HG03108 (cell line): Measurements from ENCODE around the gene NDP.

ENCODE experiments used
- ATAC-seq: cut with Tn5 transposase; IDR thresholded peaks from one replicate; pipeline ENCODE4 v1.9.1; 2021; ENCODE audit warnings: moderate library complexity; ENCODE audit not compliant: unreplicated experiment

Gene NDP, protein sequence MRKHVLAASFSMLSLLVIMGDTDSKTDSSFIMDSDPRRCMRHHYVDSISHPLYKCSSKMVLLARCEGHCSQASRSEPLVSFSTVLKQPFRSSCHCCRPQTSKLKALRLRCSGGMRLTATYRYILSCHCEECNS

DNA sequence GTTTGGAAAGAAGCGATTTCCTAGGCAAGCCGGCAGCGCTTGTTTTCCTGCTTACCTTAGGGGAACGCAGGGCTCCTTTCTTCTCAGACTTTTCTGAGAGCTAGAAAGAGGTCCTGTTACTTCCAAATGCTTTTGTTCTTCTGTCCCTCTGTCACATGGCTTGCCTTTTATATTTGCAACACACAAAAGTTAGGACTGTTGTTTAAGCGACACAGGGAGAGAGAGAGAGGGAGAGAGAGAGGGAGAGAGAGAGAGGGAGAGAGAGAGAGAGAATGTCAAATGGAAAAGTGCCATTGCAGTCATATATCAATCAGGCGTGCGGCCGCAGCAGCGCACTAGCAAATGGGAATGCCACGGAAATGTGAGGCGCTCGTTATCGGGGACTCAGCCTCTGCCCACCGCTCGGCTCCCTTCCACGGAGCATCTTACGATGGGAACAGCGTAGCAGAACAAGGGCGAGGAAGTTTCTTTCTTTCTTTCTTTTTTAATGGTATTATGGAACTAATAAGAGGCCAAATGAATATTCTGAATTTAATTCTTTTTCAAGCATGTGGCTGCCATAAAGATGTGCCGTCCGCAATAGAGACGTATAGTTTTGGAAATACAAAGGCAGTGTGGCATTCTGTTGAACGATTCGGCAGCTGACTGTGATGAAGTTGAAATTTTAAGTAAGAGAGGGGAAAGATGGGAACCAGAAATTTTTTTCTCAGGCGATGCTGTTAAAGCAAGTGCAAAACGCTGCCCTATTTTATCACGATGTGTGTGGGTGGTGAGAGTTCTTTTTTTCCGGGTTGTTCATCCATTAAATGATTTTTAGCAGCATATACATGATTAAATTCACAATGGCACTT is at the start of gene NDP:
Gene NDP, minus strand, starts transcription at position 142 of the 851 bp plus-strand sequence. CDS start 14,745 bp downstream, outside the sequence.
- ATAC-seq: no peak

DNA sequence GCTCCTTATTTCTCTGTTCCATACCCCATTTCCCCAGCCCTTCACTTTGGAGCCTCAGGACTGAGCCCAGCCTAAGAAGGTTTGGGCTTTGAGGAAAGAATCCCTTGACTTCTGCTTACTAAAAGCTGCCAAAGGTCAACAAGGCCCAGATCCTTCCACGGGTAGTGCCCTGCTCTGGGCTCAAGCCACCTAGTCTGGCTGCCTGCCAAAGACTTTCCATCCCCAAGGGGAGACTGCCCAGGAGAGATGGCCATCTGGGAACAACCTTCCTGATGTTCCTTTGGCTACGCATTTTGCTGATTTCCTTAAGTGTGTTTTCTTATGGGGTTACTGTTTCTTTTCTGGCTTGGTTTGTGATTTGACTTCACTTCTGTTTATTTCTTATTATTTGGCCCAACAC is 49.8 kb upstream of the NDP start:
- no peak for ATAC-seq

GRCh38 chrX:44020693-44021092 is 47.5 kb upstream of the NDP start:
- ATAC-seq: no peak

DNA sequence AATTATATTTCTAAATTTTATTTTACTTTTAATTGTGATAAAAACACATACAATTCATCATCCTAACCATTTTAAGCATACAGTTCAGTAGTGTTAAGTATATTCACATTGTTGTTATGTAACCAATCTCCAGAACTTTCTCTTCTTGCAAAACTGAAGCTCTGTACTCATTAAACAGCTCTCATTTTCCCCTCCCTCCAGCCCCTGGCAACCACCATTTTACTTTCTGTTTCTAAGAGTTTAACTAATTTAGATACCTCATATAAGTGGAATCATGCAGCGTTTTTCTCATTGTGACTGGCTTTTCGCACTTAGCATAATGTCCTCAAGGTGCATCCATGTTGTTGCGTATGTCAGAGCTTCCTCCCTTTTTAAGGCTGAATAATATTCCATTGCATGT is 46.7 kb upstream of the NDP start:
- ATAC-seq: no peak

DNA sequence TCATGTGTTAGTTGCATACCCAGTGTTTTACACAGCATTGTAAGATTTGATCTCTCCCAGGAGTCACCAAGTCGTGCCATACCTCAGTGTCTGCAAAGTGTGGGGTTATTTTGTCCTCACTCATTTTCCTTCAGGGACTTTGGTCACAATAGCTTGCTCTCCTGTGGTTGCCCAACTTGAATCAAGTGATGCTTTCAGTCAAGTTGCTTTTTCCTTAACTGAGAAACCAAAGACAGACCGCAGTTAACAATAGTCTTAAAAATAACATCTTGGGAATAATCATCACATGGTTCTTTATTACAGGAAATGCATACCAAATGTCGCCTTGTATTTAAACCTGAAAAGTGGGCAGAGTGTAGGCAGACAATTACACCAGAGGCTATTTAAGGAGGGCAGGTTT is 44.5 kb upstream of the NDP start:
- no peak for ATAC-seq

GRCh38 chrX:44016906-44017305 is 43.7 kb upstream of the NDP start:
- no peak for ATAC-seq

GRCh38 chrX:44012484-44013096 is 39.4 kb upstream of the NDP start:
- no peak for ATAC-seq

GRCh38 chrX:44011506-44011905 is 38.3 kb upstream of the NDP start:
- ATAC-seq: no peak

DNA sequence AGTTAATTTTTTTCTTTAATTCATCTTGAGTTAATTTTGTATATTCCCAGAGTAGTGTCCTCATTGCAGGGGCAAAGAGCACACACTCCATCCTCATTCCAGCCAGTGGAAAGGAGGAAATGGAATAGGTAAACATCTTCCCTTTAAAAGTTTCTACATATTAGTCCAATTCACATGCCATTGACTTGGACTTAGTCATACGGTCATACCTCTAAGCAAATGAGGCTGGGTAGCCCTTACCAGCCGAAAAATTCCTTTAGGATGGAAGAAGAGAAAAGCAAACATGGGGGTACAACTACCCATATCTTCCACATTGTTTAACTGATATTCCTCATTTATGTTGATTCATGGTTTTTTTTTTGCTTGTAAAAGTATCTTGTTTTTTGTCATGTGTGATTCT is 37.4 kb upstream of the NDP start:
- ATAC-seq: no peak

DNA sequence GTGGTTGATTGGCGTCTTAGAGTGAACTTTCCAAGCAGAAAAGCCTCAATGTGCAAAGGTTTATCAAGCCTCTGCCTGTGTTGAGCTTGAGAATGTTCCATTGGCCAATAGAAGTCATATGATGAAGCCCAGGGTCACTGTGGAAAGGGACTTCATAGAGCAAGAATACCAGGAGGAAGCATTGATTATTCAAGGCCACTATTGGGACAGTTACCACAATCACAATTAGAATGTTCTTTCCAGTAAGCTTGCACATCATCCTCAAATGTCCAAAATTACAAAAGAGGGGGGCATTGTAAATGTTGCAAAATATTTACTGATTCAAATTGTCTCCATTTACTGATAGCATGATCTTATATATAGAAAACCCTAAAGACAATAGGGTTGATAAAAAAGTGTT is 32.9 kb upstream of the NDP start:
- ATAC-seq: no peak

DNA sequence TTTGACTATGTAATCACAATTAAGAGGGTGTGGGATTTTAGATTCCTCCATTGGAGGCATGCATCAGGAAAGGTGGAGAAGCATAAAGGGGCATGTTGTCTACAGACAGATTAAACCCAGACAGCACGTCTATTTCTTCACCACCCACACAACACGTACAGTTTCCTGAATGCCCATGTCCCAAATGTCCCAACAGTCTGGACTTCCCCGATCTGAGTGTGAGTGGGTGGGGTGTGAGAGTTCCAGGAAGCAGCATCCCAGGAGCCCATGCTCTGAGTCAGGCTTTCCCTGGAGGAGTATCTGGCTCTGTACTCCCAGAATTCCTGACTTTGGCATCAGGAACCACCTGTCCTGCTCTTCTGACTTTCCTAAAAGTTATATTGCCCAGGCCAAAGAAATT is 30.8 kb upstream of the NDP start:
- ATAC-seq: no peak

GRCh38 chrX:44002567-44002966 is 29.4 kb upstream of the NDP start:
- no peak for ATAC-seq

- no peak for ATAC-seq
These were observed 25.2 kb upstream of the NDP start for GRCh38 chrX:43998374-43998773.

DNA sequence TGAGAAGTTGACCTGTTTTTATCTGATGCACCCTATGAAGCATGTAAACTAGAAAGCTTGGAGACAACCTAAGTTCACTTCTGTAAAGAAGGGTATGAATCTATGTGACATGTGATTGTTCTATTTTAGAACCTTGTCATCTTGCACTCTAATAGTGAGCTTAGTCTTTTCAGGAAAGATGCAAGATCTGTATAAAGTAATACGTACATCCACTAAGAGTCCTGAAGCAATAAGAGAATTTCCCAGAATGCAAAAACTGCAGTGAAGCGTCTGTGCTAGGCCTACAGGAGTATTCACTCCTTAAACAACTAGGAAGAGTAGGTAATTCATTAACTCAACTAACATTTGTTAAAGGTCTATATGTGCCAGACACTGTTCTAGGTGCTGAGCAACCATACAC is 23.3 kb upstream of the NDP start:
- ATAC-seq: no peak

DNA sequence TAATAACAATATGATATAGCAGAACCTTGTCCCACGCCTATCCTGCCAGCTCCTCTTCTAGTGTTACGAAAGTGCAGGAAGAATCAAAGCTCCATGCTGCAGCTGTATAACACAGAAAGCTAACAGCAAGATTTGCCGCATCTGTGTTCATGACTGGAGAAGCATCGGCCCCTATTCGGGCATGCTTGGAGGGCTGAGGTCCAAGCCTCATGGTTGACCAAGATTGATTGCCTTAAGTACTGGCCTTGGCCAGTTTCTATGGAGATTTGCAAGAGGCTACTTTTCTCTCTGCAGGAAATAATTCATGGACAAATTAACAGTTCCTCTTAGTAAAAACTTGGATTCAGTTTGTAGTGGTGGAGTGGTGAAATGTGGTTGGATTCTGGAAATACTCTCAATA is 12.9 kb upstream of the NDP start:
- no peak for ATAC-seq

GRCh38 chrX:43985511-43985910 is 12.3 kb upstream of the NDP start:
- no peak for ATAC-seq

DNA sequence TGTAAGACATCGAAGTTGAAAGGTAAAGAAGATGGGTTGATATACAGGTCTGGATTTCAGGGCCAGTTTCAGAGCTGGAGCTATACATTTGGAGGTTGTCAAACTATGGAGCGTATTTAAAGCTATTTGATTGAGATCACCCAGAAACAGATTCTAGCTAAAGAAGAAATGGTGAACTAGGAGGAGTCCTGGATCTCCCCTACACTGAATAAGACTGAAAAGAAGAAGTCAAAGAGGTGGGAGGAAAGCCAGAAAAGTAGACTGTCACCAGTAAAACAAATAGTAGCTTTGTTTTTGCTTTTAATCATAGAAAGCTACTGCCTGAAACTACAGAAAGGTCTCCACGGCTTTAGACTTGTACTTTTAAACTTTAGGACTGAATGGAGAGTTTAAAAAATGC is 5.0 kb upstream of the NDP start:
- ATAC-seq: no peak

- no peak for ATAC-seq
These were observed 3.0 kb upstream of the NDP start for GRCh38 chrX:43976205-43976604.

- no peak for ATAC-seq
These were observed 2.6 kb upstream of the NDP start for GRCh38 chrX:43975796-43976195.

- no peak for ATAC-seq
These were observed 1.7 kb upstream of the NDP start for GRCh38 chrX:43974741-43975465.

GRCh38 chrX:43974100-43974475 is 898 bp upstream of the NDP start:
- ATAC-seq: no peak
